Measurements from ENCODE around the gene SYPL2. TPM values are rescaled to one million over a fixed set of nuclear protein-coding genes. Genes with fewer than 3 reads are reported as not detected.

The SYPL2 gene
- total and polyA plus RNA-seq, 2 of the 8 experiments (the other 6 are each of a cell fraction or from before 2014, with no cell fraction given), result 1.5 TPM

GRCh38 chr1:109517337-109517736 lies 51.0 kb downstream of the SYPL2 start:
- ChIA-PET CTCF (ENCODE audit: partially characterized antibody) (interaction anchor here (24.3 to 43.7 kb wide), 2 partner anchors 17 to 22 kb away, joined by 666 to 1755 read pairs; partner anchors contain the start of genes ATXN7L2, CYB561D1 and GPR61), POLR2A (ENCODE audit: partially characterized antibody) (interaction anchor here (1.2 kb wide), 1 partner anchor 13 kb away, joined by 3 read pairs; no protein-coding TSS in a partner anchor)
- no peaks in the 10 kb centered on the region for H3K36me3 ChIP-seq (ENCODE audit: control insufficient read depth in 2 of 4, insufficient read depth in 4 of 4, low read length in 3 of 4)
- H4K5ac ChIP-seq (ENCODE audit: insufficient read length, low read depth, low read length), result no peak overlapping the region
- H4K91ac ChIP-seq (replicated peaks; ENCODE audit: insufficient read length, low read length), result no peak overlapping the region
- H3K4me3 ChIP-seq (ENCODE audit: extremely low read depth in 1 of 4, insufficient read depth in 2 of 4, low read depth in 3 of 4, low read length in 4 of 4), result no peak overlapping the region
- H2BK20ac ChIP-seq (ENCODE audit: low read length), result no peak overlapping the region
- no peak overlapping the region for H2BK120ac ChIP-seq (replicated peaks; ENCODE audit: low read depth, low read length)
- WGBS, 2 experiments (ENCODE audit: extremely low coverage in 1 of 2, insufficient coverage in 1 of 2, insufficient read length in 1 of 2, insufficient replicate concordance in 2 of 2, low coverage in 1 of 2, low lambda C conversion rate in 2 of 2, missing lambda C conversion rate in 1 of 2), result 85% methylated on average over 5 of the region's 5 CpGs; no CpG with 5 or more reads in 1 of the 2 experiments
- H3K23me2 ChIP-seq (ENCODE audit: low read depth, low read length), result no peaks in the 10 kb centered on the region
- H2AFZ ChIP-seq (ENCODE audit: low read length), result no peak overlapping the region
- H3K56ac ChIP-seq (replicated peaks; ENCODE audit: insufficient read length, low read depth, low read length), result no peak overlapping the region
- TF ChIP-seq E2F6 (IDR thresholded peaks at IDR 0.05), result no peak
- no peak for TF ChIP-seq CTCF (IDR thresholded peaks at IDR 0.05; ENCODE audit: control extremely low read depth in 1 of 3, insufficient read depth in 1 of 3, low read depth in 1 of 3, low read length in 3 of 3)
- no peak for TF ChIP-seq RNF2 (IDR thresholded peaks at IDR 0.05; ENCODE audit: borderline replicate concordance, low read depth, low read length, missing control alignments, poor library complexity, severe bottlenecking)
- no peaks in the 10 kb centered on the region for H3K4me1 ChIP-seq (replicated peaks in 1 of 4; ENCODE audit: control insufficient read depth in 3 of 4, insufficient read depth in 4 of 4, low read length in 3 of 4)
- no peak overlapping the region for H2BK15ac ChIP-seq (ENCODE audit: low read length)
- H3K23ac ChIP-seq (ENCODE audit: insufficient read length), result no peak overlapping the region
- FAIRE-seq, result no peak
- H2BK5ac ChIP-seq (ENCODE audit: low read depth, low read length), result no peak overlapping the region
- H3K27ac ChIP-seq (ENCODE audit: low read depth, low read length), result no peak overlapping the region
- H2BK12ac ChIP-seq (ENCODE audit: low read depth, low read length), result no peak overlapping the region
- no peaks in the 10 kb centered on the region for H3K79me1 ChIP-seq (ENCODE audit: low read depth, low read length)
- no peak overlapping the region for H3K4ac ChIP-seq (replicated peaks; ENCODE audit: insufficient read length, low read depth, low read length)
- H3K9ac ChIP-seq (replicated peaks in 1 of 4; ENCODE audit: extremely low read depth in 1 of 4, low read depth in 3 of 4, low read length in 3 of 4), result no peak overlapping the region
- H3K9me3 ChIP-seq (ENCODE audit: insufficient read depth in 2 of 2, low read depth in 1 of 2, low read length in 1 of 2), result no peaks in the 10 kb centered on the region
- DNase-seq (ENCODE audit: low read depth in 1 of 2, low spot score in 2 of 2), result no peak
- no peak overlapping the region for H3K18ac ChIP-seq (ENCODE audit: extremely low read depth, low read length)
- no peaks in the 10 kb centered on the region for H3K79me2 ChIP-seq (ENCODE audit: control insufficient read depth in 1 of 2, insufficient read depth in 2 of 2, low read length in 2 of 2)
- no peaks in the 10 kb centered on the region for H4K20me1 ChIP-seq (replicated peaks in 1 of 2; ENCODE audit: control insufficient read depth in 1 of 2, insufficient read depth in 2 of 2, low read length in 2 of 2)
- no peak overlapping the region for H2AK5ac ChIP-seq (ENCODE audit: low read depth, low read length)
- H3K27me3 ChIP-seq (replicated peaks in 1 of 4; ENCODE audit: control insufficient read depth in 3 of 4, extremely low read depth in 1 of 4, insufficient read depth in 3 of 4, low read length in 3 of 4), result 0 out of 7 replicates have a peak, but pooled peaks cover 0 to 2% (median 0%) of the 10 kb centered on the region in 4 experiments
- H4K8ac ChIP-seq (ENCODE audit: extremely low read depth, insufficient read depth, low read length), result no peak overlapping the region
- H3K4me2 ChIP-seq (ENCODE audit: insufficient read depth in 1 of 2, low read depth in 2 of 2, low read length in 2 of 2), result no peak overlapping the region
- no peak overlapping the region for H3K14ac ChIP-seq (ENCODE audit: insufficient read length)
